Activated CD8-positive, alpha-beta memory T cell treated with anti-CD3 and anti-CD28 coated beads for 36 hours (primary cell): Measurements from ENCODE around the gene UBA7. TPM values are rescaled to one million over a fixed set of nuclear protein-coding genes. Genes with fewer than 3 reads are reported as not detected.
"Not testable (repeated sequence)": the region's sequence is repeated elsewhere in the genome, so short reads cannot be mapped to it uniquely, and the experiment has no call there.

Experiments used
- CTCF ChIA-PET: fragments of 350-600 bp; sonication (Branson Sonifier 250); formaldehyde crosslinking; loops from one replicate; lab custom pipeline; 2021; ENCODE audit warnings: antibody characterized with exemption; lab: Charles Lee
- POLR2A ChIA-PET: fragments of 350-600 bp; sonication (Branson Sonifier 250); formaldehyde crosslinking; loops from one replicate; lab custom pipeline; 2021; ENCODE audit warnings: antibody characterized with exemption; lab: Charles Lee
- total RNA-seq, 2 experiments: library from RNA; stranded (reverse); gene quantifications; one replicate each; pipeline ENCODE4 v1.2.3, GENCODE V29; 2021

Gene UBA7, protein sequence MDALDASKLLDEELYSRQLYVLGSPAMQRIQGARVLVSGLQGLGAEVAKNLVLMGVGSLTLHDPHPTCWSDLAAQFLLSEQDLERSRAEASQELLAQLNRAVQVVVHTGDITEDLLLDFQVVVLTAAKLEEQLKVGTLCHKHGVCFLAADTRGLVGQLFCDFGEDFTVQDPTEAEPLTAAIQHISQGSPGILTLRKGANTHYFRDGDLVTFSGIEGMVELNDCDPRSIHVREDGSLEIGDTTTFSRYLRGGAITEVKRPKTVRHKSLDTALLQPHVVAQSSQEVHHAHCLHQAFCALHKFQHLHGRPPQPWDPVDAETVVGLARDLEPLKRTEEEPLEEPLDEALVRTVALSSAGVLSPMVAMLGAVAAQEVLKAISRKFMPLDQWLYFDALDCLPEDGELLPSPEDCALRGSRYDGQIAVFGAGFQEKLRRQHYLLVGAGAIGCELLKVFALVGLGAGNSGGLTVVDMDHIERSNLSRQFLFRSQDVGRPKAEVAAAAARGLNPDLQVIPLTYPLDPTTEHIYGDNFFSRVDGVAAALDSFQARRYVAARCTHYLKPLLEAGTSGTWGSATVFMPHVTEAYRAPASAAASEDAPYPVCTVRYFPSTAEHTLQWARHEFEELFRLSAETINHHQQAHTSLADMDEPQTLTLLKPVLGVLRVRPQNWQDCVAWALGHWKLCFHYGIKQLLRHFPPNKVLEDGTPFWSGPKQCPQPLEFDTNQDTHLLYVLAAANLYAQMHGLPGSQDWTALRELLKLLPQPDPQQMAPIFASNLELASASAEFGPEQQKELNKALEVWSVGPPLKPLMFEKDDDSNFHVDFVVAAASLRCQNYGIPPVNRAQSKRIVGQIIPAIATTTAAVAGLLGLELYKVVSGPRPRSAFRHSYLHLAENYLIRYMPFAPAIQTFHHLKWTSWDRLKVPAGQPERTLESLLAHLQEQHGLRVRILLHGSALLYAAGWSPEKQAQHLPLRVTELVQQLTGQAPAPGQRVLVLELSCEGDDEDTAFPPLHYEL
- total RNA-seq = 10 to 100 TPM; 41.9 to 42.2 TPM

DNA sequence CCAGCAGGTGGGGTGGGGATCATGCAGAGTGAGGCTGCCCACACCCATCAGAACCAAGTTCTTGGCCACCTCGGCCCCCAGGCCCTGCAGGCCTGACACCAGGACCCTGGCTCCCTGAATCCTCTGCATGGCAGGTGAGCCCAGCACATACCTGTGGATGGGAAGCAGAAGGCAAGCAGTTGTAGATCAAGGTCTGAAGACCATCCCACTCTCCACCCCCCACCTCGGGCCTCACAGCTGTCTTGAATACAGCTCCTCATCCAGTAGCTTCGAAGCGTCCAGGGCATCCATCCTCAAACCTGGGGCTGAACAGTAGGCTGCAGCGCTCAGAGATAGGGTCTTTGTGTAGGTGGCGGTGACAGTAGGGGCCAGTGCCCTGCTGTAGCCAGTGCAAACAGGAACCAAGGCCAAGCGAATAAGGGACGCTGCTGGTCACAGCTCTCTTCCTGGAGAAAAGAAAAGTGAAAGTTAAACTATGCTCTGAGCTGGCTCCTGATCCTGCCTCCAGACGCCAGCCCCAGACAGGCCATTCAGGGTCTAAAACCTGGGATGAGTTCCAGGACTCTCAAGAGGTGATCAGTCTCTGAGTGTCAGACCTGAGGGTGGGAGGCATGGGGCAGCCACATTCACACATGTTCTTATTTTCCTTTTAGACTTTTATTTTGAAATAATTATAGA lies at the start of gene UBA7:
Gene UBA7, minus strand, starts transcription at position 457 of the 678 bp plus-strand sequence. Its CDS starts 166 bp downstream, at position 291.
- ChIA-PET POLR2A (interaction anchor here (0.6 to 2.1 kb wide), 4 partner anchors 11 to 116 kb away, joined by 3 to 10 read pairs (median 4); partner anchors contain the start of genes INKA1 and MON1A), CTCF (interaction anchor here (3.0 kb wide), 1 partner anchor 10 kb away, joined by 23 read pairs; the partner anchor contains the start of gene INKA1)

GRCh38 chr3:49859576-49860305 lies 46.0 kb upstream of the UBA7 start:
- POLR2A ChIA-PET = no interaction called here
- CTCF ChIA-PET = no interaction called here

- ChIA-PET POLR2A (interaction anchor here (0.6 kb wide), 1 partner anchor 53 kb away, joined by 3 read pairs; the partner anchor contains the start of gene INKA1), CTCF (interaction anchor here (0.8 to 1.8 kb wide), 5 partner anchors 9 to 73 kb away, joined by 3 to 5 read pairs (median 3); partner anchors contain the start of gene MON1A)
Measured at GRCh38 chr3:49856181-49857005, 42.6 kb upstream of the UBA7 start, which contains the start of gene TRAIP. Gene TRAIP, minus strand, starts transcription at chr3:49856564. Its CDS starts 111 bp downstream, at chr3:49856453.

DNA sequence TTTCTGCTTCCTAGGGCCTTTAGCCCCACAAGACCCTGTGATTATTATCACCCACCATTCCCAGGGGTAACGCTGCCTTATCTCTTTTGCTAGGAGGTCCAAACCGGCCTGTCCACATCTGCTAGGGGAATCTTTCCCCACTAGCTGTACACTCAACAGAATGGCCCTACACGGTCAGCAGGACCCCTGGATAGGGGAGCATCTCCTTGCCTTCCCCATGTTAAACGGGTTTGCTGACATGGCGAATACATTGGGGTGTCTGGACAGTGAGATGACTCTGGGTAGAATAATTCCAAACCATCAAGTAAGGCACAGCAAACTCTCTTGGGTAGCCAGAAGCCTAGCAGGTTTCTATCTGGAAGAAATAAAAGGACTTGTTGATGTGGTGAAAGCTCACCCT lies 41.9 kb upstream of the UBA7 start:
- ChIA-PET CTCF (interaction anchor here (1.0 to 1.8 kb wide), 3 partner anchors 17 to 74 kb away, joined by 3 to 5 read pairs (median 5); partner anchors contain the start of gene MON1A), POLR2A (no interaction called here)

DNA sequence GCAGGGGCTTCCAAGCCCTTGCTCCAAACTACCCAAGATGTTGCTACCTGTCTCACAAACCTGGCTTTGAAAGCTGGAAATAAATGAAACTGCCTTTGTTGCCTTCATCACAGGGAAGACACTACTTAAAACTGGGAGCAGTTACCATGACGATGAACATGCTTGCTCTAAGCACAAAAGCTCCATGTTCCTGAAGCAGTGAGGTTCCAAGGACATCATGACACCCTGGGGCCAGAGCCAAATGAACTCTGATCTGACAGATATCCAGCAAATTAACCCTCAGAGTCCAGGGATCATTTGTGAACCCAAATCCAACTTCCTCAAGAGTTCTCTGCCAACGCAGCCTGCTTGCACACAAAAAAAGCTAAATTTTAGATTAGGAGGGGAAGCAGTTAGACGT lies 31.9 kb upstream of the UBA7 start:
- ChIA-PET POLR2A (no interaction called here), CTCF (interaction anchor here (2.0 kb wide), 1 partner anchor 43 kb away, joined by 9 read pairs; the partner anchor contains the start of gene INKA1)

- ChIA-PET POLR2A (no interaction called here), CTCF (interaction anchor here (1.0 to 2.0 kb wide), 2 partner anchors 42 to 44 kb away, joined by 4 to 9 read pairs; partner anchors contain the start of gene INKA1)
Measured at GRCh38 chr3:49844464-49845183, 30.9 kb upstream of the UBA7 start.

- POLR2A ChIA-PET = no interaction called here
- CTCF ChIA-PET = interaction anchor here (1.0 kb wide), 1 partner anchor 18 kb away, joined by 3 read pairs; no protein-coding TSS in a partner anchor
Measured at GRCh38 chr3:49842843-49843517, 29.2 kb upstream of the UBA7 start.

DNA sequence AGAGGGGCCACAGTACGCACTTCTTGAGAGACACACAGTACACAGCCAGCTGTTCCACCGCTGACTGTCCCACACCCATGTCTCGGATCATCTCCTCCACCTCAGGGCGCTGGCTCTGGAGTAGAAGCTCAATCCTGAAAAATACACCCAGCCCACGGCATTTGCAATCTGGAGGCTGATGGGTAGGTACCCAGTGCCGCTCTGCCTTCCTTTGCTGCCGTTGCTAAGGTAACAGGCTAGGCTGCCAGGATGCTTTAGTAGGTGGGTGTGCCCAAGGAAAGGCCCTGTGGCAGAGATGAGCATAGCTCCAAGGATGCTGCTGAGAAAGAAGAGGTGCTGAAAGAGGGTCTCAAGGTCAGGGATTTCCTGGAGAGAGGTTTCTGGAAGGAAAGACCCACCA lies 28.1 kb upstream of the UBA7 start:
- ChIA-PET CTCF (interaction anchor here (1.0 to 5.4 kb wide), 4 partner anchors 17 to 62 kb away, joined by 3 to 60 read pairs (median 4); partner anchors contain the start of genes INKA1, IP6K1 and MST1R), POLR2A (no interaction called here)

DNA sequence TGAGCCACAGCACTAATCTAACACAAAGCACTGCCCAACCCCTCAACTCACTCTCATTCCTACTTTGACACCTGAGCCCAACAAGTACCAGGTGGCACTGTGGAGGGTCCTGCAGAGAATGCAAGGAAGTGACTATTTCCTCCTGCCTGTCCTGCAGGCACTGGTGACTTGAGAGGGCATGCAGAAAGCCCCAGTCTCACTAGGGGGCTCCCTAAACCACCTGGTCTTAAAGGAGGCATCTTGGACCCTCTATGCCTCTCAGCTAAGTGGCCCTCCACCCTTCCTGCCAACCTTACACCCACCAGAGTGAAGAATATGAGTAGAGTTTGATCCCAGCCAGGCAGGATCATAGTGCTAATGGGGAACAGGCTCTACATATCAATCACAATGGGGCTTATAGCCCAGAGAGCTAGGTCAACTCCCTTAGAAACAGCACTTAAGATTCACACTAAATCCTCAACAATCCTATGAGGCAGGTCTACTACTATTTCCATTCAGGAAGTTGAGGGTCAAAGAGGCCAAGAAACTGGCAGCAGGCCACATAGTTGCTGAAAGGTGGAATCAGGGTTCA lies 27.5 kb upstream of the UBA7 start:
- ChIA-PET CTCF (interaction anchor here (1.0 to 5.4 kb wide), 4 partner anchors 39 to 302 kb away, joined by 3 to 60 read pairs (median 4); partner anchors contain the start of genes INKA1, IP6K1 and MST1R), POLR2A (no interaction called here)

DNA sequence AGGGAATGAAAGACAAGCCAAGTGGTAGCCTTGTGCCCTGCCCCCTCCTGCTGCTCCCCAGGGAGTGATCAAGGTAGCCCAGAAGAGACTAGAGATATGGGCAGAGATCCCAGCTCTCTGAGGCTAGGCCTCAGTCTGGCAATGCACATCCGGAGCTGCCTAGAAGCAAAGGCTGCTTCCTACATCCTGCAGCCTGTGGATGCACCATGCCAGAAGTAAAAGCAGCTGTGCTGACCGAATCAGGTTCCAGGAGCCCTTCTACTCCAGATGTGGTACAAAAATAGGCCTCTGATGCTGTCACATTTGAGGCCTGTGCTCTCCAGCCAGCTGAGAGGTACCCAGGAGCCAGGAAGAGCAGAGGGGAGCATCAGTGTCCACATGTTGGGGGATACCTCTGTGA lies 26.6 kb upstream of the UBA7 start:
- POLR2A ChIA-PET = no interaction called here

DNA sequence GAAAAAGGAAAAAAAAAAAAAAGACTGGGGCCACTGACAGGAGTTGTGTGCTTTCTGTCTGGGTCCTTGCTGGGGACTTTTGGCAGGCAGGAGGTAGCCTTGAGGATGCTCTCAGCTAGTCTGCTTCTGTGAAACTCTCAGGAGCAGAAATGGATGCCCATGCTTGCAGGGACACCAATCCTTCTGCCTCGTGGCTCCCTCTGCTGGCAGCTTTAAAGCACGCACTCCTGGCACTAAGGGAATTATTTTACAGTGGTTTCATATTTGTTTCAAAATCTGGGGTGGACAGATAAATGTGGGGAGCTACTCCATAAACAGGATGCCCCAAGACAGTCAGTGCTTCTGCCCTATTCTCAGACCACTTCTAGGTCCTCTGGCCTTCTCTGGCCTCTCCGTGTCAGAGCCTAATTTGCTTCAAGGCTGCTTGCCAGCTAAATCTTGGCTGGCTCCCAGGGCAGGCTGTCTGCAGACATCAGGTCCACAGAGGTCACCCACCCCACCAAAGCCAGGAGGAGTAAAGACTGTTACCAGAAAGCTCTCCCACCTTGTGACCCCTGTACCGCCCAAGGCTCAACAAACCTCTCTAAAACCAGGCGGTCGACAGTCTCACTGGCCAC lies 25.5 kb upstream of the UBA7 start:
- ChIA-PET POLR2A (interaction anchor here (0.6 to 2.1 kb wide), 3 partner anchors 34 to 58 kb away, joined by 3 to 8 read pairs (median 6); partner anchors contain the start of gene INKA1), CTCF (interaction anchor here (0.7 to 5.4 kb wide), 28 partner anchors 9 to 1235 kb away, joined by 3 to 60 read pairs (median 4); partner anchors contain the start of genes AMIGO3, CDHR4, INKA1 and IP6K1)

More for the DNA sequence above, 26.6 kb upstream of the UBA7 start:
- CTCF ChIA-PET = interaction anchor here (1.0 to 5.4 kb wide), 4 partner anchors 11 to 301 kb away, joined by 3 to 60 read pairs (median 5); partner anchors contain the start of gene INKA1

DNA sequence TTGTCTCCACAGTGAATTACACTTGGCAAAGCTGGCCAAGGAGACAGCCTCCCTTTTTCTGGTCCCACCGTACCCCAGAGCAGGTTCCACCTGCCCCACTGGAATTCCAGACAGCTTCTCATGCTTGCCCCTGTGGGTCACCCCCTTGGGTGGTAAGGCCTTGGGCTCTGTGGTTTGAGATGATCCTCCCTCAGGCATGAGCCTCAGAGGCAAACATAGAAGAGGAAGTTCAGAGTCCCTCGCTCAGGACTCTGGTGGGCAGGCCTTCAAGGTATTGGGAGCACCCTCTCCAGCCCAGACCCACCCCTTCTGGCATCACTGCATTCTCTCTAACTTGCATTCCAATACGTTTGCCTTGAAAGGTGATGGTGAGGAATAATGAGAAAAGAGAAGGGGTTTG lies 17.6 kb upstream of the UBA7 start:
- CTCF ChIA-PET = no interaction called here
- POLR2A ChIA-PET = interaction anchor here (0.6 to 0.9 kb wide), 2 partner anchors 24 to 1291 kb away, joined by 3 to 4 read pairs; no protein-coding TSS in a partner anchor

- CTCF ChIA-PET = interaction anchor here (1.1 to 2.4 kb wide), 3 partner anchors 16 to 104 kb away, joined by 3 to 7 read pairs (median 3); partner anchors contain the start of genes INKA1 and MON1A
Measured at GRCh38 chr3:49826016-49826415, 12.3 kb upstream of the UBA7 start.

GRCh38 chr3:49823131-49823530 lies 9.4 kb upstream of the UBA7 start:
- POLR2A ChIA-PET = not testable (repeated sequence)
- CTCF ChIA-PET = interaction anchor here (2.2 kb wide), 1 partner anchor 16 kb away, joined by 6 read pairs; no protein-coding TSS in a partner anchor

More at GRCh38 chr3:49826016-49826415, 12.3 kb upstream of the UBA7 start:
- POLR2A ChIA-PET = no interaction called here
